ENCODE results near the gene TAF4B. TPM values are rescaled to one million over a fixed set of nuclear protein-coding genes. Genes with fewer than 3 reads are reported as not detected.
"Not testable (repeated sequence)": the region's sequence is repeated elsewhere in the genome, so short reads cannot be mapped to it uniquely, and the experiment has no call there.

The TAF4B gene
- polyA plus RNA-seq, 4 donors, result 4.5 to 6.0 (median 4.9) TPM

DNA sequence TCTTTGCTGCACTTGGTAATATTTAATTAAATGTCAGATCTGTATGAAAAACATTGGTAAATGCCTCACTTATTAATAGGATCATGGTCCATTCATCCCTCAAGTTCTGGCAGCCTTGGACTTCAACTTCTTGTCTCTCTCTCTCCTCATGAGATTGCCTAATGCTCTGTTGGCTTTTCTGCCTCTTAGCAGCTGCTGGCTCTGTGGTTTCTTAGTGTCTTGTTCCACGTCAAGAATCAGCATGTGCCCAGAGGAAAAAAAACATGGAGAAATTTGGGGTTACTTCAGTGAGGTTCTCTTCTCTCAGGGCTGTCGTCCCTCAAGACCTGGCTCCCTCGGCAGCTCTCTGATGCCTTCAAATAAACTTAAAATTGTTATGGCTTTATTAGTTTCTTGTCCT is 75.4 kb downstream of the TAF4B start:
- no peak for DNase-seq (ENCODE audit: low read depth in 4 of 4, low spot score in 2 of 4)

DNA sequence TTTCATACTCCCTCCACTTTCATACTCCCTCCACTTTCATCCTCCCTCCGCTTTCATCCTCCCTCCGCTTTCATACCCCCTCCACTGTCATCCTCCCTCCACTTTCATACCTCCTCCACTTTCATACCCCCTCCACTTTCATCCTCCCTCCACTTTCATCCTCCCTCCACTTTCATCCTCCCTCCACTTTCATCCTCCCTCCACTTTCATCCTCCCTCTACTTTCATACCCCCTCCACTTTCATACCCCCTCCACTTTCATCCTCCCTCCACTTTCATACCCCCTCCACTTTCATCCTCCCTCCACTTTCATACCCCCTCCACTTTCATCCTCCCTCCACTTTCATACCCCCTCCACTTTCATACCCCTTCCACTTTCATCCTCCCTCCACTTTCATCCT is 77.0 kb downstream of the TAF4B start:
- DNase-seq (ENCODE audit: low read depth in 4 of 4, low spot score in 2 of 4), result not testable (repeated sequence)

DNA sequence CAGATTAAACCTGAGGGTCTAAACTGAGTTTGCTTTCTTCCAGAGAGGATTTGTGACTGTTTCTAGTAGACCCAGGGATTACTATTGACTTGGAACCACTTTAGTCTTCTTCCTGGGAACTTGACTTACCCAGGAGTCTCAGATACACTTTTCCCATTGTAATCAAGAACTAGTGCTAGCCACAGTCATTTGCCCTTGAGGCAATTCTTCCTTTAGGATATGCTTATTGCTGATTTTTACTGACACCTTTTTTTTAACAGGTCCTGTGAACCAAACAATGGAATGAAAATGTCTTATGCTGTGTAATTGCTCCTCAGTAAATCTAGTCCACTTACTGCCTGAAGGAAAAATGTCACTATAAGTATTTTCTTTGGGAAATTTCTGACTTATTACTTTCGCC is 78.3 kb downstream of the TAF4B start:
- DNase-seq (ENCODE audit: low read depth in 4 of 4, low spot score in 2 of 4), result no peak

DNA sequence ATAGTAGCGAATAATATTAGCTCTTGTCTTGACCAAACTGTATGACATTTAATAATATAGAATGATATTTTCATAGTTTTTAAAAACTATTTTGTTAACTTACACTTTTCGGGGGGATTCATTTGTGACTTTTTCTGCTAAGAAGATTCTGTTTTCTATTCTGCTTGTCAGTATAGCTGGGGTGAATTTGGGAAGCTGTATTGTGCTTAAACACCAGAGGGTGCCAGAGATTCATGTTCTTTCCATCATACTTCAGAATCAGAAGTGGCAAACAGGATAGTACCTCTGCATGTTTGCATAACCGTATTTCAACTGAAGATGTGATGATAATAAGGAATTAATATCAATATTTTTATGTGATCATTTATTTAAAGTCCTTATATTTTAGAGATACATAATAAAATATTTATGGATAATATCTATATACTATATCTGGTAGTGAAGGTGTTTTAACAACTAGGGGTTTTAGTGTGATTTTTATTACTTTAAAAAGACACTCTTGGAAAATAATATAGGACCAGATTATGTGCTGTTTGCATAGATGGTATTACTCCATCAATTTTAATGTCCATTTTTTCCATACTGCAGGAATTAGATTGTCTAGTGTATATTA is 81.0 kb downstream of the TAF4B start:
- peak; percentile 25 to 44 (median 34) for DNase-seq (ENCODE audit: low read depth in 4 of 4, low spot score in 2 of 4)

DNA sequence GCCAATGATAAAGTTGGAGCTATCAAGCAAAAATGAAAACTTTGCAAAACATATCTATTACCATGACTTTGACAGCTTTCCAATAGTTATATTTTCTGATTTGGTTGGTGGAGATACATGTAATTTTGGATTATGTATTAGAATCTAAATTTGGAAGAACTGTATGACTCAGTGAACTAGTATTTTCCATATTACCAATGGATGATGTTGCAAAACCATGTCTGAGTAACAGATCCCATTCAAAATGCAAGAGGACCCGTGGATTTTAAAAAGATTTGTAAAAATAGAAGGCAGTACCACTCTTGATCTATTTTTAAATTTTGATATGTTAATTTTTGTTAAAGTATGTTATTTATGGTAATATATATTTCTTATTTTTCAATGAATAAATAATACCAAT is 83.0 kb downstream of the TAF4B start:
- DNase-seq (ENCODE audit: low read depth in 4 of 4, low spot score in 2 of 4), result no peak

DNA sequence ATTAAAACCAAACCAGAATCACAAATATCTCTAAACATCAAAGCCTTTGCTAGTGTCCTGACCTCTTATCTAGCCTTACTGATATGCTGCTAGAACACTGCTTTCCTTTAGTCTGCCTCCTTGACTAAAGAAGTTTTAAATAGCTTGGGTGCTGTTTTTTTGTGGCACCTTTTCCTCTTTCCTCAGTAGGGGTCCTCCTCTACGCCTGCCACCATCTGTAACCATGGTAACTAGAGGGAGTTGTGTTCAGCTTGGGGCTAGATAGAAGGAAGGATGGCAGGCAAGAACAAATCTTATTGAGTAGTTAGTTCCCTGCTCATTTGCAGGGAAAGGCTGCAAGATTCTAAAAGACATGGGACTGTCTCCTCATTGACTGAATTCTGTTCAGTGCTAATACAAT is 86.0 kb downstream of the TAF4B start:
- no peak for DNase-seq (ENCODE audit: low read depth in 4 of 4, low spot score in 2 of 4)

DNA sequence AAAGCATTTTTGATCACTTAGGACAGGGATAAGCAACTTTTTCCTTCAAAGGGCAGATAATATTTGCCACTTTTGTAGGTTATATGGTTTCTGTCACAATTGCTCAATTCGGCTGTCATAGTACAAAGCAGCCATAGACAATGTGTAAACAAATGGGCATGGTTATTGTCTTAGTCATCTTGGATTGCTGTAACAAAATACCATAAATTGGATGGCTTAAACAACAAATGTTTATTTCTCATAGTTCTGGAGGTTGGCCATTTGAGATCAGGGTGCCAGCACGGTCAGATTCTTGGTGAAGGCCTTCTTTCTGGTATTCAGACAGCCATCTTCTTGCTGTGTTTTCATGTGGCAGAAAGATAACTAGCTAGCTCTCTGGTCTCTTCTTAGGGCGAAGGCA is 91.2 kb downstream of the TAF4B start:
- no peak for DNase-seq (ENCODE audit: low read depth in 4 of 4, low spot score in 2 of 4)

DNA sequence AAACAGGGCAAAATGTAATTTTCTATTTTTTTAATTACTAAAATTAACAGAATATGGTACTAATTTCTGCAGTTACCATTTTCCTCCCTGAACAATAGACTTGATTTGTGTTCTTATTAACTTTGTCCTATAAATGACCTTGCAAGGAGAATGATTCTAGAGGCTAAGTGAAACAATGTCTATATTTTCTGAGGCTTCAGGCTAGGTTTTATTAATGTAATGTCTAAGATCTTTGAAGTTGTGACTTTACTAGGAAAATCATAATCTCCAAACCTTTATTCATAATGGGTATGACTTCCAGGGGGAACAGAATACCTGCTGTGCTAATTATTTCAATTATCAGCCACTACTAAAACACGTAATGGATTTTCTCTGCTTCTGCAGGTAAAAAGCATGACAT is 94.4 kb downstream of the TAF4B start:
- DNase-seq (ENCODE audit: low read depth in 4 of 4, low spot score in 2 of 4), result no peak

DNA sequence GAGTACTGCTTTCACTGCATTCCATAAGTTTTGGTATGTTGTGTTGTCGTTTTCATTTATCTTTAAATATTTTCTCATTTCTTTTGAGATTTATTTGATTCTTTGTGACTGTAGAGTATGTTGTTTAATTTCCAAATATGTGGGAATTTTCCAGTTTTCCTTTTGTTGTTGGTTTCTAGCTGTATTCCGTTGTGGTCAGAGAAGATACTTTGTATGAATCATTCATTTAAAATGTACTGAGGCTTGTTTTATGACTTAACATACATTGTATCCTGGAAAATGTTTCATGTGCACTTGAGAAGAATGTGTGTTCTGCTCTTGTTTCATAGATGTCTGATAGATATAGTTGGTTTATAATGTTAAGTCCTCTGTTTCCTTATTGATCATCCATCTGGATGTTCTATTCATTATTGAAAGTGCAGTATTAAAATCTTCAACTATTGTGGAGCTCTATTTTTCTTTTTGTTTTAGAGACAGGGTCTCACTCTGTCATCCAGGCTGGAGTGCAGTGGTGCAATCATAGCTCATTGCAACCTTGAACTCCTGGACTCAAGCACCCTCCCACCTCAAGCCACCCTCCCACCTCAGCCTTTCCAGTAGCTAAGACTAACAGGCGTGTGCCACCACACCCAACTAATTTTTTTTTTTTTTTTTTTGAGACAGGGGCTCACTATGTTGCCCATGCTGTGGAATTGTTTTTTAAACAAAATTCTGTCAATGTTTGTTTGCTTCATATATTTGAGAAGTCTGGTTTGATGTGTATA is 96.8 kb downstream of the TAF4B start:
- DNase-seq (ENCODE audit: low read depth in 4 of 4, low spot score in 2 of 4), result no peak

DNA sequence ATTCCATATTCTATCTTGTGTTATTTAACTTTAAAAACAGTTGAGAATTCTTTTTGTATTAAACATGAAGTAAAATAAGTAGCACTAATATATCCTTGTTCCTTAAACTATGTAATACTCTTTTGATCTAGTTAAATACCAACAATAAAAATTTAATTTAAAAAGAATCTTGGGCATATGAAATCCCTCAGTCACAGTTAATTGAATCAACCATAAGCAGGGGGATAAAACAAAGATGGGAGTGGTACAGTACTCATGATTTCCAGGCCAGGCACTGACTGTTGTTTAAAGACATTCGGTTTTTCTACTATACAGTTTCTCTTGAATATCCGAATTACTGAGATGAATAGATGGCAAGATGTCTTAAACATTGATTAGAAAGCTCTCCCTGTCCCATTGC is 99.5 kb downstream of the TAF4B start:
- no peak for DNase-seq (ENCODE audit: low read depth in 4 of 4, low spot score in 2 of 4)

DNA sequence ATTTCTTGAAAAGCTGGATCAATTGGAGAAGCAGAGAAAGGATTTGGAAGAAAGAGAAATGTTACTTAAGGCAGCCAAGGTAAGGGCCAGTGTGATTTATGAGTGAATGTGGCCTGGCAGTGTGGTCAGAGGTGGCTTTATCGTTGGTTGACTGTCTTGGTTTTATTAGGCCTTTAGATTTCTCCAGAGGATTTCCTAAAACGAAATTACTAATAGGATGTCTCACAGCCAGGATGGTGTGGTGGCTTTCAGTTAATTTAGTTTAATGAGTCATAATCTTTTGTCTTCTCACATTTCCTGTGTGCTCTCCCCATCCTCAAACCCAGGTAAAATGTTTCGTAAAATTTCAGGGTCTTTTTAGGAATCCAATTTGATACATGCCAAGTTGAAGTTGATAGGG is 100.8 kb downstream of the TAF4B start:
- no peak for DNase-seq (ENCODE audit: low read depth in 4 of 4, low spot score in 2 of 4)

DNA sequence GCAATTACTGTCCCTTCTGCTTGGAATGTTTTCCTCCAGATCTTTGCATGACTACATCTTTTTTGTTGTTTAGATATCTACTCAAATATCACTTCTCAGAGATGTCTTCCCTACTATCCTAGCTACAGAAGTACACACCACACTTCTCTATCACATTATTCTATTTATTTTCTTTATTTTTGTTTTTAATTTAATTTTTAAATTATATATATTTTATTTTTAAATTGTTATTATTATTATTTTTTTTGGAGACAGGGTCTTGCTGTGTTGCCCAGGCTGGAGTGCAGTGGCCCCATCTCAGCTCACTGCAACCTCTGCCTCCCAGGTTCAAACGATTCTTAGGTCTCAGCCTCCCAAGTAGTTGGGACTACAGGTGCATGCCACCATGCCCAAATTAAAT is 106.7 kb downstream of the TAF4B start:
- no peak for DNase-seq (ENCODE audit: low read depth in 4 of 4, low spot score in 2 of 4)

DNA sequence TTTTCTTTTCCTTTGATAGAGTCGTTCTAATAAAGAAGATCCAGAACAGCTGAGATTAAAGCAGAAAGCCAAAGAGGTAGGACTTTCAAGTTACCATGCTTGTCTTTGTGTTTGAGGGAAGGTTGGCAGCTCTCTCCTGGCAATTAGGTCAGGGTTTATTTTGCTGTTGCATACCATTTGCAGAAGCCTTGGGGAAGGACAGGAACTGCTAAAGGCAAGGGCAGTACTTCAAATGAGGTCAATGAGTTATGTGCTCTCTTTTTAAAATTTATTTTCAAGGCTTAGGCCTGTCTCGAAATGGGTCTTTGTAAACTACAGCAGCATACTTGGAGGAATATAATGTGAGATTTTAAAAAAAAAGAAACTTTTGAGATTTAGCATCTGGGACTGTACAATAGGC is 108.9 kb downstream of the TAF4B start:
- peak in 1 of 4 donors; percentile 20 for DNase-seq (ENCODE audit: low read depth in 4 of 4, low spot score in 2 of 4)

DNA sequence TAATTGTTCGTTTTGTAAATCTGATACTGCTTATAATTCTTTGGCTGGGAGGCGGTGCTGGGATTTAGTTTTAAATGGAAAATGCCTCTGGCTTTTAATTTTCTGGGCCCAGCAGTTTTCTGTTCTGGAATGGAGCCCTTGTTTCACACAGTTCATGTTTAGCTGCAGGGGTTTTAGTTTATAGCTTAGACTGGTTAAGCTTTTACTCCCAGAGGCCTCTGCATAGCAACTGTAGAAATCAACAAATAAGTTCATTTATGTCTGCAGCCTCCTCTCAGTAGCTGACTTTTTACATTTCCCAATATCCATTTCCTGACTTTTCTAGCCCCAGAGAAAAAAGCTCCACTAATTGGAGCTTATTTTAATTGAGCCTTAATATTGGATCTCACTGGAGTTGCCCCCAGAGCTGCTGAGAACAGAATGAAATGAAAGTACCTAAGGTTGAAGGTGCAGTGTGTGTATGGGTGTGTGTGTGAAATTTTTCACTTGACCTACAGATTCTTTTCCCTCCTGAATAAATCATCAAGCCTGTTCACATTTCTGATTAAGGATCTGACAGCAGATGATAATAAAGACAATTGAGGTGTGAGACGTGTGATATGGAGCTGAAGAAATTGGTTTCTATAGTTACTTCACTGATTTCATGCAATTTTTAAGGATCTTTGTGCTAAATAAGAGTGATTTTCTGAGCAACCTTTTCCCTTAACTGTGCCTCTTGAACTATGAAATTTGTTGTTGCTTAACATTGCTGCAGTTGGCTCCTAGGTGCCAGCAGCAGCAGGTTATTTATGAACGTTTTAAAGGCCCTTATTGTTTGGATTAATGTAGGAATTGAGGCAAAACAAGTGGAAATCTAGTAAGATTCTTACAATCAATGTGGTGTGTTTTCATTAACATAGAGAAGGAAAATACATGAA is 109.6 kb downstream of the TAF4B start:
- DNase-seq (ENCODE audit: low read depth in 4 of 4, low spot score in 2 of 4), result peak; percentile 18 to 46 (median 30)

DNA sequence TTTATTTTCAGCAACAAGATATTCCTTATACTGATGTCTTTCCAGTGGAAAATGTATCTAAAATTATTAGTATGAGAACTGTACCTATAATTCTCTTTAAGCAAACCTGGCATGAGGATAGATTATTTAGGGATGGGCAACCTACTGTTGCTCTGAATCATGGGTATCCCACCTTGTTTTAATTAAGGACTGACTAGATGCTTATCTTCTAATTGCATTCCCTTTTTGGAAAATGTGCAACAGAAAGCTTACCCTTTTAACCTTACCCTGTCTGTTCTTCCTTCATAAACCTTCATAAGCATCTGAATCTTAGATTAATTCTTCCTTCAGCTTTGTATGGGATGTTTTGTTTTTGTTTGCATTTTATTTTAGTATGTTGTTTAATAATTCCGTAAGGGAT is 110.3 kb downstream of the TAF4B start:
- DNase-seq (ENCODE audit: low read depth in 4 of 4, low spot score in 2 of 4), result no peak

DNA sequence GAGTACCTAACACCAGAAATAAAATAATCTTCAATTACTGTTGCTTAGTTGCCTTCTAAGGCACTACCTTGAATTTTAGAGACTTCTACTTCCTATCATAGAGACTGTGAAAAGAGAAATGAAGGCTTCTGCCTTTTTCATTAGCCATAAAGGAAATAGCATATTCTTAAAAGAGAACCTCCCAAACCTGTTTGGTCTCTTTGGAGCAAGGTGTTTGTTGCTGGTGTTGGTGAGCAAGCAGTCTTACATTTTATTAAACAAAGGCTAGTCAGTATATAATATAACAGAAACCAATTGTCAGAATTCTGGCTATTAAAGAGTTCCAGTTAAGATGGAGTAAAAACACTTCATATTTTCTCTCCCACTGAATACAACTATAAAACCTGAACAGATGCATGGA is 116.4 kb downstream of the TAF4B start:
- DNase-seq (ENCODE audit: low read depth in 4 of 4, low spot score in 2 of 4), result no peak

DNA sequence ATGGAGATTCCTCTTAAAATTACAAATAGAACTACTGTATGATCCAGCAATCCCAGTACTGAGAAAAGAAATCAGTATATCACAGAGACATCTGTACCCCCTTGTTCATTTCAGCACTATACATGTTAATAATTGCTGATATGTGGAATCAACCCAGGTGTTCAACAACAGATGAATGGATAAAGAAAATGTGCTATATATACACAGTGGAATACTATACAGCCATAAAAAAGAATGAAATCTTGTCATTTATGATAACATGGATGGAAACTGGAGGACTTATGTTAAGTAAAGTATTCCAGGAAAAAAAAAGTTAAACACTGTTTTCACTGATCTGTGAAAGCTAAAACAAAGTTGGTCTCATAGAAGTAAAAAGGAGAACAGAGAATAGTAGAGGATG is 124.7 kb downstream of the TAF4B start:
- DNase-seq (ENCODE audit: low read depth in 4 of 4, low spot score in 2 of 4), result no peak

DNA sequence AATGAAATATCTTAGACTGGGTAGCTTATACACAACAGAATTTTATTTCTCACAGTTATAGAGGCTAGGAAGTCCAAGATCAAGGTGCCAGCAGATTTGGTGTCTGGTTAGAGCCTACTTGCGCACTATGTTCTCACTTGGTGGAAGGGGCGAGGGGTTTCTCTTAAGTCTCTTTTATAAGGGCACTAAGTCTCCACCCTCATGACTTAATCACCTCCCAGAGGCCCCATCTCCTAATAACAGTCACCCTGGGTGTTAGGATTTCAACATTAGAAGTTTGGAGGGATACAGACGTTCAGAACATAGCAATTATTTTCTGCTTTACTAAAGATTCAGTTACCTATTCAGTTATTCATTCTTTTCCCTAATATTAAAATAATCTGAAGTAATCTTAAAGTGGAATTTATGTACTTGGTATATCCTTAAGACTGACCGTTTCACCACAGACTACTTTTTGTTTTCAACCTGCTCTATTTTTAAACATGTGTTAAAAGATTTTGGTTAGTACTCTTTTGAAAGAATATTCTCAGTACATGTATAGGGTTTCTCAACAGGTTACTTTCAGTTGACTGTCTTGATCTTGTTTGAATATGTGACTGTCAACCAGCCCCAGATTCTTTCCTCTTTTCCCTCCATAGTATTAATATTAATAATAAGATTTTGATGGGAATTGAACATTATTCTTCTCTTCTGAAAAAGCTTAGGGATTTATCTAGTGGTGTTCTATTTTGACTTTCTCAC is 130.0 kb downstream of the TAF4B start:
- DNase-seq (ENCODE audit: low read depth in 4 of 4, low spot score in 2 of 4), result no peak

DNA sequence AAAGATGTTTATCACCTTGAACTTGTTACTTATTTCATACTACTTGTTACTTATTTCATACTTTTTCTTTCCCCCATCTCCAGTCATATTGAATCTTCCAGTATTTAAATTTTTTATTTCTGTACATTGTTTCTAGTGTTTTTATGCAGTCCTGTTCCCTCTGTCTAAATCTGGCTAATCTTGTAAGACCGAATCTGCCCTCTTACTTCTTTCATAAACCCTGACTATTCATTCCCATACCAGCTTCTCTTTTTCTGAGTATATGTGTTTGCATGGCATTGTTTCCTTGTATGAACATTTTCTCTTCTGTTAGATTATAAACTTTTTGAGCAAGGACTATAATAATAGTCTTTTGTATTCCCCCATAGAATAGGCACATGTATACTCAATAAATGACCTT is 131.7 kb downstream of the TAF4B start:
- DNase-seq (ENCODE audit: low read depth in 4 of 4, low spot score in 2 of 4), result no peak

DNA sequence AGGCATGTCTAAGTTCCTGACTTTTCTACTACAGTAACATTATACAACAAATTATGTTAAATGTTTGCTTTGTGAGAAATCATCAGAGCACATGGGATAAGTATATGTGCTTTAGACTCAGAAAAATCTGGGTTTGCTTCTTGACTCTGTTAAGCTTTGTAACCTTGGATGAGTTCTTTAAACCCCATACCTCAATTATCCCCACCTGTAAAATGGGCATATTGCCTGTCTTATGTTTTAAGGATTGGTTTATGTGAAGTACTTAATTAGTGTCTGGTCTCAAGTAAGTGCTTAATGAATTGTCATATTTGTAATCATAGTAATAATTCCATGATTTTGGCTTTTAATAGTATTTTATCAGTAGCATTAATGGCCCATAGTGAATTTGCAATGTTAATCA is 135.8 kb downstream of the TAF4B start:
- no peak for DNase-seq (ENCODE audit: low read depth in 4 of 4, low spot score in 2 of 4)

DNA sequence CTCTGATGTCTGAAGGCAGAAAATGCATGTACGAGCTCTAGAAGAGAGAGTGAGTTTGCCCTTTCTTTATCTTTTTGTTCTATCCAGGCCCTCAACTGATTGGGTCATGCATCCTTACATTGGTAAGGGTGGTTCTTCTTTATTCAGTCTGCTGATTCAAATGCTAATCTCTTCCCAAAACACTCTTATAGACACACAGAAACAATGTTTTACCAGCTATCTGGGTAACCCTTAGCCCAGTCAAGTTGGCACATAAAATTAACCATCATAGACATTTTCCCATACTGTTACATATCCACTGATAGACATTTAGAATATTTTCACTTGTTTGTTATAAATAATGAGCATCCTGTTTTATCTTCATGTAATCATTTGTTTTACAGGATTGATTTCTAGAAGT is 141.2 kb downstream of the TAF4B start:
- no peak for DNase-seq (ENCODE audit: low read depth in 4 of 4, low spot score in 2 of 4)
